SK-N-SH treated with all-trans-retinoic acid at 6 μM for 48 hours (cell line): ENCODE data around the gene OR51B6.
"Not testable (repeated sequence)": the region's sequence is repeated elsewhere in the genome, so short reads cannot be mapped to it uniquely, and the experiment has no call there.

Source experiments
- PATZ1 ChIP-seq: fragments of 250-450 bp; sonication (Bioruptor Pico); IDR thresholded peaks from 2 replicates; pipeline ENCODE4 v1.8.0; 2020; ENCODE audit warnings: mild to moderate bottlenecking, moderate library complexity, borderline replicate concordance
- RARB ChIP-seq: fragments of 250-450 bp; sonication (Bioruptor Pico); IDR thresholded peaks from 2 replicates; pipeline ENCODE4 v1.8.0; 2021; ENCODE audit warnings: mild to moderate bottlenecking, moderate library complexity
- ZNF70 ChIP-seq: fragments of 450-650 bp; formaldehyde crosslinking; IDR thresholded peaks from 2 replicates; pipeline ENCODE4 v1.5.0; 2020; ENCODE audit warnings: mild to moderate bottlenecking, moderate library complexity

GRCh38 chr11:5313326-5314023, 37.8 kb upstream of the OR51B6 start:
- not testable (repeated sequence) for TF ChIP-seq ZNF70, PATZ1, RARB (CRISPR knock-in tag)
